Liver (tissue), 9 donors: ENCODE measurements around the gene C14orf119. TPM values are rescaled to one million over a fixed set of nuclear protein-coding genes. Genes with fewer than 3 reads are reported as not detected.

Experiments
- DNase-seq: peaks from one replicate; pipeline ENCODE4 v3.0.0-alpha.2; 2017; ENCODE audit warnings: low spot score
- H3K27ac ChIP-seq, 2 donors: one replicate each; pipeline ENCODE4 v1.7.0; 2013; ENCODE audit warnings: inconsistent platforms in 2 of 2, low read length in 2 of 2, control low read depth in 1 of 2, low read depth in 1 of 2, mild to moderate bottlenecking in 1 of 2
- H3K27me3 ChIP-seq, 4 donors: one replicate each; pipeline versions ENCODE4 v1.6.1 to v1.7.0; 2013; ENCODE audit warnings: low read length in 3 of 4, inconsistent platforms in 1 of 4, mild to moderate bottlenecking in 1 of 4, moderate library complexity in 1 of 4; ENCODE audit not compliant: control insufficient read depth in 4 of 4, insufficient read depth in 4 of 4
- H3K36me3 ChIP-seq, 4 donors: one replicate each; pipeline versions ENCODE4 v1.6.1 to v1.7.0; 2013; ENCODE audit warnings: low read length in 3 of 4, mild to moderate bottlenecking in 3 of 4, low read depth in 1 of 4, moderate library complexity in 1 of 4; ENCODE audit not compliant: control insufficient read depth in 4 of 4, insufficient read depth in 3 of 4
- H3K4me1 ChIP-seq, 4 donors: one replicate each; pipeline versions ENCODE4 v1.6.1 to v1.7.0; 2013; ENCODE audit warnings: low read length in 3 of 4, mild to moderate bottlenecking in 3 of 4, moderate library complexity in 1 of 4; ENCODE audit not compliant: control insufficient read depth in 4 of 4, insufficient read depth in 4 of 4
- H3K4me3 ChIP-seq, 3 donors: one replicate each; pipeline versions ENCODE4 v1.6.1 to v1.7.0; 2013; ENCODE audit warnings: low read length in 3 of 3, control low read depth in 1 of 3, low read depth in 1 of 3, mild to moderate bottlenecking in 1 of 3
- H3K9ac ChIP-seq, 2 donors: one replicate each; pipeline ENCODE4 v1.7.0; 2013; ENCODE audit warnings: low read length in 2 of 2, mild to moderate bottlenecking in 2 of 2, moderate library complexity in 2 of 2, control low read depth in 1 of 2, low read depth in 1 of 2
- H3K9me3 ChIP-seq, 4 donors: one replicate each; pipeline versions ENCODE4 v1.6.1 to v1.7.0; 2013; ENCODE audit warnings: low read length in 3 of 4; ENCODE audit not compliant: control insufficient read depth in 4 of 4
- ATF3 ChIP-seq: IDR thresholded peaks from 2 replicates; pipeline ENCODE4 v1.6.1; 2016; ENCODE audit warnings: antibody characterized with exemption
- EGR1 ChIP-seq, 2 donors: IDR thresholded peaks; 2 replicates each; pipeline ENCODE4 v1.6.1; 2016 to 2018; ENCODE audit warnings: antibody characterized with exemption in 2 of 2, low read depth in 2 of 2
- FOXA1 ChIP-seq: IDR thresholded peaks from 2 replicates; pipeline ENCODE4 v1.6.1; 2016; ENCODE audit warnings: antibody characterized with exemption
- FOXA2 ChIP-seq: IDR thresholded peaks from 2 replicates; pipeline ENCODE4 v1.6.1; 2016; ENCODE audit warnings: antibody characterized with exemption
- JUND ChIP-seq, 2 donors: IDR thresholded peaks; 2 replicates each; pipeline ENCODE4 v1.6.1; 2016; ENCODE audit warnings: antibody characterized with exemption in 2 of 2
- MAX ChIP-seq: IDR thresholded peaks from 2 replicates; pipeline ENCODE4 v1.6.1; 2016; ENCODE audit warnings: antibody characterized with exemption
- NR2F2 ChIP-seq: IDR thresholded peaks from 2 replicates; pipeline ENCODE4 v1.6.1; 2016; ENCODE audit warnings: antibody characterized with exemption
- RAD21 ChIP-seq, 2 donors: IDR thresholded peaks; 2 replicates each; pipeline ENCODE4 v1.6.1; 2016; ENCODE audit warnings: antibody characterized with exemption in 2 of 2, mild to moderate bottlenecking in 2 of 2
- REST ChIP-seq: IDR thresholded peaks from 2 replicates; pipeline ENCODE4 v1.6.1; 2016; ENCODE audit warnings: antibody characterized with exemption, mild to moderate bottlenecking
- RXRA ChIP-seq, 2 donors: IDR thresholded peaks; 2 replicates each; pipeline ENCODE4 v1.6.1; 2017 to 2018; ENCODE audit warnings: antibody characterized with exemption in 2 of 2, mild to moderate bottlenecking in 1 of 2
- TAF1 ChIP-seq: conservative IDR thresholded peaks from 2 replicates; pipeline ENCODE4 v1.6.1; 2016; ENCODE audit warnings: antibody characterized with exemption, mild to moderate bottlenecking
- YY1 ChIP-seq: IDR thresholded peaks from 2 replicates; pipeline ENCODE4 v1.6.1; 2016; ENCODE audit warnings: antibody characterized with exemption, mild to moderate bottlenecking
- WGBS: extraction: QIAGEN DNeasy Blood & Tissue Kit; methylation state at CpG from one replicate; pipeline ENCODE4 v1.1.7; 2013; 5-methylcytosine and 5-hydroxymethylcytosine counted together
- polyA plus RNA-seq, 2 donors: library from polyadenylated mRNA; stranded (reverse) in 1 of 2; unstranded in 1 of 2; fragments of 200-250 nt in 1 of 2; fragments of >200 nt in 1 of 2; fragmentation: Nextera tagmentation in 1 of 2; extraction: Ambion mirVana in 1 of 2; gene quantifications; one replicate each; pipeline versions ENCODE4 v1.2.1 to v1.2.3, GENCODE V29; 2013 to 2015
- total RNA-seq, 2 donors: library from RNA; depleted of rRNA; stranded (reverse); fragments of >200 nt; gene quantifications; one replicate each; pipeline ENCODE4 v1.2.3, GENCODE V29; 2014
- TF ChIP-seq, protein P1 (sequence below): fragments of 150-350 bp; IDR thresholded peaks from 2 replicates; pipeline ENCODE4 v1.5.1; 2017; ENCODE audit warnings: improper control_type of control experiment, low read depth, low read length; ENCODE audit not compliant: missing input control
- donor health status: healthy.
- donor health status: healthy.
- donor health status: healthy.
- donor health status: healthy.
- donor health status: healthy.

C14orf119 gene
- total and polyA plus RNA-seq, 4 donors, result 9.0 to 27.1 (median 17.7) TPM

- WGBS, result 81% methylated on average over 7 of the region's 7 CpGs
- no peaks in the 10 kb centered on the region for H3K27me3 ChIP-seq
These were observed 33.9 kb downstream of the C14orf119 start for GRCh38 chr14:23128969-23129758.

More at GRCh38 chr14:23128969-23129758, 33.9 kb downstream of the C14orf119 start:
- TF ChIP-seq YY1 (no peak), ATF3 (no peak), REST (no peak), TAF1 (no peak), FOXA2 (no peak), JUND (IDR thresholded peaks at IDR 0.05) (no peak), RXRA (IDR thresholded peaks at IDR 0.05) (no peak), MAX (no peak), FOXA1 (no peak), EGR1 (IDR thresholded peaks at IDR 0.05; ENCODE audit: low read depth in 2 of 2) (no peak), RAD21 (IDR thresholded peaks at IDR 0.05) (no peak), NR2F2 (no peak)
- TF ChIP-seq, protein P1, sequence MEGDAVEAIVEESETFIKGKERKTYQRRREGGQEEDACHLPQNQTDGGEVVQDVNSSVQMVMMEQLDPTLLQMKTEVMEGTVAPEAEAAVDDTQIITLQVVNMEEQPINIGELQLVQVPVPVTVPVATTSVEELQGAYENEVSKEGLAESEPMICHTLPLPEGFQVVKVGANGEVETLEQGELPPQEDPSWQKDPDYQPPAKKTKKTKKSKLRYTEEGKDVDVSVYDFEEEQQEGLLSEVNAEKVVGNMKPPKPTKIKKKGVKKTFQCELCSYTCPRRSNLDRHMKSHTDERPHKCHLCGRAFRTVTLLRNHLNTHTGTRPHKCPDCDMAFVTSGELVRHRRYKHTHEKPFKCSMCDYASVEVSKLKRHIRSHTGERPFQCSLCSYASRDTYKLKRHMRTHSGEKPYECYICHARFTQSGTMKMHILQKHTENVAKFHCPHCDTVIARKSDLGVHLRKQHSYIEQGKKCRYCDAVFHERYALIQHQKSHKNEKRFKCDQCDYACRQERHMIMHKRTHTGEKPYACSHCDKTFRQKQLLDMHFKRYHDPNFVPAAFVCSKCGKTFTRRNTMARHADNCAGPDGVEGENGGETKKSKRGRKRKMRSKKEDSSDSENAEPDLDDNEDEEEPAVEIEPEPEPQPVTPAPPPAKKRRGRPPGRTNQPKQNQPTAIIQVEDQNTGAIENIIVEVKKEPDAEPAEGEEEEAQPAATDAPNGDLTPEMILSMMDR, result no peak
- Histone ChIP-seq H3K4me3 (no peak overlapping the region), H3K36me3 (no peaks in the 10 kb centered on the region), H3K4me1 (peaks cover 0 to 4% (median 0%) of the 10 kb centered on the region in 4 donors), H3K9me3 (no peaks in the 10 kb centered on the region), H3K27ac (no peak overlapping the region), H3K9ac (no peak overlapping the region)
- DNase-seq, result no peak
